Colonic mucosa (tissue), 4 donors: ENCODE data around the gene FUOM. TPM values are rescaled to one million over a fixed set of nuclear protein-coding genes. Genes with fewer than 3 reads are reported as not detected.

Source experiments
- DNase-seq: peaks from one replicate; pipeline ENCODE4 v3.0.0-alpha.2; 2020
- H3K27ac ChIP-seq: fragments of 200-600 bp; one replicate; pipeline ENCODE4 v1.8.0; 2021
- H3K27me3 ChIP-seq: fragments of 200-600 bp; one replicate; pipeline ENCODE4 v1.8.0; 2021
- H3K36me3 ChIP-seq: fragments of 200-600 bp; one replicate; pipeline ENCODE4 v1.8.0; 2021
- H3K4me1 ChIP-seq: fragments of 200-600 bp; one replicate; pipeline ENCODE4 v1.8.0; 2021; ENCODE audit warnings: mild to moderate bottlenecking
- H3K4me3 ChIP-seq: fragments of 200-600 bp; one replicate; pipeline ENCODE4 v1.8.0; 2021
- H3K9ac ChIP-seq, 2 donors: one replicate each; pipeline ENCODE4 v1.7.0; 2013; ENCODE audit warnings: control low read depth in 2 of 2, low read depth in 2 of 2, low read length in 2 of 2
- H3K9me3 ChIP-seq: fragments of 200-600 bp; one replicate; pipeline ENCODE4 v1.8.0; 2021
- intact Hi-C: fragments of 100-400 bp; cut with DNase I; formaldehyde crosslinking; loops from one replicate; pipeline ENCODE4 v1.14.1; 2022
- total RNA-seq, 2 donors: library from RNA; stranded (reverse); fragmentation: NEBNext Ultra II Directional in 1 of 2; extraction: Animal tissue kit (Norgen Biotek cat#: 25700) in 1 of 2; gene quantifications; one replicate each; pipeline ENCODE4 v1.2.1, GENCODE V29; 2021
- TF ChIP-seq, protein P1 (sequence below): fragments of 200-600 bp; IDR thresholded peaks from one replicate; pipeline ENCODE4 v1.8.0; 2022; ENCODE audit warnings: antibody characterized with exemption, mild to moderate bottlenecking
- donor health status: healthy.
- donor health status: DM: no; HTN: no; CAD: no.
- donor health status: DM: no; HTN: no; CAD: no.

Gene FUOM
- total RNA-seq, 2 donors from 2014 or later, result 16.9 to 23.3 TPM

GRCh38 chr10:133338080-133339071, 19.4 kb downstream of the FUOM start:
- no peak overlapping the region for H3K4me3 ChIP-seq
- intact Hi-C loops, result no loop called here
- H3K36me3 ChIP-seq, result no peaks in the 10 kb centered on the region
- H3K27me3 ChIP-seq, result peaks cover 25% of the 10 kb centered on the region
- TF ChIP-seq, protein P1, sequence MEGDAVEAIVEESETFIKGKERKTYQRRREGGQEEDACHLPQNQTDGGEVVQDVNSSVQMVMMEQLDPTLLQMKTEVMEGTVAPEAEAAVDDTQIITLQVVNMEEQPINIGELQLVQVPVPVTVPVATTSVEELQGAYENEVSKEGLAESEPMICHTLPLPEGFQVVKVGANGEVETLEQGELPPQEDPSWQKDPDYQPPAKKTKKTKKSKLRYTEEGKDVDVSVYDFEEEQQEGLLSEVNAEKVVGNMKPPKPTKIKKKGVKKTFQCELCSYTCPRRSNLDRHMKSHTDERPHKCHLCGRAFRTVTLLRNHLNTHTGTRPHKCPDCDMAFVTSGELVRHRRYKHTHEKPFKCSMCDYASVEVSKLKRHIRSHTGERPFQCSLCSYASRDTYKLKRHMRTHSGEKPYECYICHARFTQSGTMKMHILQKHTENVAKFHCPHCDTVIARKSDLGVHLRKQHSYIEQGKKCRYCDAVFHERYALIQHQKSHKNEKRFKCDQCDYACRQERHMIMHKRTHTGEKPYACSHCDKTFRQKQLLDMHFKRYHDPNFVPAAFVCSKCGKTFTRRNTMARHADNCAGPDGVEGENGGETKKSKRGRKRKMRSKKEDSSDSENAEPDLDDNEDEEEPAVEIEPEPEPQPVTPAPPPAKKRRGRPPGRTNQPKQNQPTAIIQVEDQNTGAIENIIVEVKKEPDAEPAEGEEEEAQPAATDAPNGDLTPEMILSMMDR, result no peak
- no peak overlapping the region for H3K27ac ChIP-seq
- no peak for DNase-seq
- H3K4me1 ChIP-seq, result no peaks in the 10 kb centered on the region
- H3K9me3 ChIP-seq, result no peaks in the 10 kb centered on the region
- H3K9ac ChIP-seq, result no peak overlapping the region

GRCh38 chr10:133337370-133337725, 20.5 kb downstream of the FUOM start:
- H3K9ac ChIP-seq, result no peak overlapping the region
- H3K4me3 ChIP-seq, result no peak overlapping the region
- no peaks in the 10 kb centered on the region for H3K36me3 ChIP-seq
- no peaks in the 10 kb centered on the region for H3K4me1 ChIP-seq
- no peak overlapping the region for H3K27ac ChIP-seq
- DNase-seq, result no peak
- H3K27me3 ChIP-seq, result peaks cover 25% of the 10 kb centered on the region
- no peaks in the 10 kb centered on the region for H3K9me3 ChIP-seq
- intact Hi-C loops, result no loop called here
- TF ChIP-seq, protein P1, result no peak

DNA sequence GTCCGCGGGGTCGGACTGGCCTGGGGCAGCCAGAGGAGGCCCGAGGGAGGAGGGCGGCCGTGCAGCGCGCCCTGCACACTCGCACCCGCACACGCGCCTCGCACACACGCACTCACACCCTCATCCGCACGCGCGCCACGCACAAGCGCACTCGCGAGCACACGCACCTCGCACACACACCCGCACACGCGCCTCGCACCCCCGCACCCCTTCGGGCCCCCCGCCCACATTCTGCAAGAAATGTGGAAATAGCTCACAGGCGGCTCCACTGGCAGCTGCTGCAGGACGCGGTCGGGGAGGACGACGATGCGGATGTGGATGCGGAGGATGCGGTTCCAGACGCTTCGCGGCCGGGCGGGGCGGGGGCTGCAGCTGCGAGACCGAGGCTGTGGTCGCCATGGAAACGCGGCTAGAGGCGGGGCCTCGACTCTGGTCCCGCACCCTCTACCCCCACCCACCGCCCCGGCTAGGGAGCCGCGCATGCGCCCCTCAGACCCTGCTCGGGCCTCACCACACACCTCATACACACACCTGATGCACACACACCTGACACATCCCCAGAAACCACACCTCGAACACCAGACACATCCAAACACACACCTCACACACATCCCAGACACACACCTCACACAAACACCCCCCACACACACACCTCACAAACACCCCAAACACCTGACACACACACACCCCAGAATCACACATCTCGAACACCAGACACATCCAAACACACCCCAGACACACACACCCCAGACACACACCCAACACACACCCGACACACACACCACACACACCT, 21.0 kb downstream of the FUOM start, which contains the start of gene CALY:
CALY (minus strand) TSS at position 320 of the 793 bp plus-strand sequence. CDS start 7,907 bp downstream, outside the sequence.
- Histone ChIP-seq H3K27me3 (peaks cover 27% of the 10 kb centered on the region), H3K9ac (no peak within 1 kb of the TSS), H3K4me3 (peak within 1 kb of the TSS; percentile 30), H3K36me3 (no peaks in the 10 kb centered on the region), H3K9me3 (no peaks in the 10 kb centered on the region), H3K4me1 (no peaks in the 10 kb centered on the region), H3K27ac (no peak within 1 kb of the TSS)
- no peak for DNase-seq
- TF ChIP-seq, protein P1, result no peak
- intact Hi-C loops, result no loop called here

- no peak for DNase-seq
These were observed 21.7 kb downstream of the FUOM start for GRCh38 chr10:133336118-133336576.

More at GRCh38 chr10:133336118-133336576, 21.7 kb downstream of the FUOM start:
- Histone ChIP-seq H3K4me1 (no peaks in the 10 kb centered on the region), H3K27me3 (peaks cover 31% of the 10 kb centered on the region), H3K4me3 (peak overlapping the region; percentile 30), H3K27ac (no peak overlapping the region), H3K9me3 (no peaks in the 10 kb centered on the region), H3K36me3 (no peaks in the 10 kb centered on the region), H3K9ac (no peak overlapping the region)
- TF ChIP-seq, protein P1, result no peak
- intact Hi-C loops, result no loop called here
